Activated CD4-positive, alpha-beta T cell treated with anti-CD3 and anti-CD28 coated beads for 36 hours (primary cell): ENCODE measurements around the gene S100A2. TPM values are rescaled to one million over a fixed set of nuclear protein-coding genes. Genes with fewer than 3 reads are reported as not detected.

ENCODE experiments used
- ATAC-seq: fragments of 200-7000 bp; cut with Tn5 transposase; one replicate; pipeline ENCODE4 v1.10.0; 2021; ENCODE audit warnings: mild to moderate bottlenecking, moderate library complexity
- CTCF ChIA-PET: fragments of 350-600 bp; sonication (Branson Sonifier 250); formaldehyde crosslinking; loops from one replicate; lab custom pipeline; 2021; ENCODE audit warnings: antibody characterized with exemption; lab: Charles Lee
- POLR2A ChIA-PET: fragments of 350-600 bp; sonication (Branson Sonifier 250); formaldehyde crosslinking; loops from one replicate; lab custom pipeline; 2021; ENCODE audit warnings: antibody characterized with exemption, inconsistent platforms; lab: Charles Lee
- DNase-seq: peaks from one replicate; pipeline ENCODE4 v3.0.0-alpha.2; 2020
- H3K27ac Mint-ChIP-seq: one replicate; pipeline ENCODE4 v1.8.0; 2021; ENCODE audit warnings: mixed read lengths
- H3K27me3 Mint-ChIP-seq: one replicate; pipeline ENCODE4 v1.8.0; 2021; ENCODE audit warnings: mixed read lengths
- H3K36me3 Mint-ChIP-seq: one replicate; pipeline ENCODE4 v1.8.0; 2021; ENCODE audit warnings: low read depth, mixed read lengths
- H3K4me1 Mint-ChIP-seq: one replicate; pipeline ENCODE4 v1.8.0; 2021; ENCODE audit warnings: mixed read lengths
- H3K4me3 Mint-ChIP-seq: one replicate; pipeline ENCODE4 v1.8.0; 2021; ENCODE audit warnings: mild to moderate bottlenecking, moderate library complexity, mixed read lengths
- H3K9me3 Mint-ChIP-seq: one replicate; pipeline ENCODE4 v1.8.0; 2021; ENCODE audit warnings: low read depth, mixed read lengths
- intact Hi-C, 2 experiments: fragments of 100-400 bp; cut with DNase I in 1 of 2; cut with micrococcal nuclease in 1 of 2; formaldehyde crosslinking; loops; one replicate each; pipeline versions ENCODE4 v1.14.2 to v1.15.1; 2022 to 2024; cut with DNase I, micrococcal nuclease
- total RNA-seq, 2 experiments: library from RNA; stranded (reverse); gene quantifications; one replicate each; pipeline ENCODE4 v1.2.3, GENCODE V29; 2021

The S100A2 gene
- total RNA-seq, 2 experiments from 2014 or later: 3.3 to 7.0 TPM

- Mint-ChIP-seq H3K4me1 (peaks cover under 1% of the 10 kb centered on the region), H3K9me3 (no peaks in the 10 kb centered on the region), H3K27me3 (no peaks in the 10 kb centered on the region), H3K4me3 (no peak overlapping the region), H3K27ac (no peak overlapping the region), H3K36me3 (no peaks in the 10 kb centered on the region)
- intact Hi-C loops: no loop called here
- ATAC-seq (peak; percentile 30), DNase-seq (no peak)
- ChIA-PET POLR2A (no interaction called here), CTCF (interaction anchor here (0.6 to 1.7 kb wide), 3 partner anchors 18 to 1820 kb away, joined by 3 to 4 read pairs (median 4); no protein-coding TSS in a partner anchor)
Measured at GRCh38 chr1:153553830-153554541, 11.7 kb downstream of the S100A2 start.

- peaks cover 7% of the 10 kb centered on the region for H3K4me1 Mint-ChIP-seq
- POLR2A ChIA-PET: no interaction called here
Measured at GRCh38 chr1:153553096-153553495, 12.5 kb downstream of the S100A2 start.

GRCh38 chr1:153552335-153552734 is 13.3 kb downstream of the S100A2 start:
- H3K27me3 Mint-ChIP-seq: no peaks in the 10 kb centered on the region
- no peak overlapping the region for H3K4me3 Mint-ChIP-seq
- intact Hi-C loops: no loop called here
- POLR2A ChIA-PET: interaction anchor here (0.6 kb wide), 1 partner anchor 91 kb away, joined by 3 read pairs; no protein-coding TSS in a partner anchor
- CTCF ChIA-PET: interaction anchor here (0.8 to 1.4 kb wide), 3 partner anchors 9 to 16 kb away, joined by 3 to 4 read pairs (median 3); no protein-coding TSS in a partner anchor
- DNase-seq (no peak), ATAC-seq (no peak)
- no peak overlapping the region for H3K27ac Mint-ChIP-seq
- peaks cover 7% of the 10 kb centered on the region for H3K4me1 Mint-ChIP-seq
- no peaks in the 10 kb centered on the region for H3K9me3 Mint-ChIP-seq
- no peaks in the 10 kb centered on the region for H3K36me3 Mint-ChIP-seq

More at GRCh38 chr1:153553096-153553495, 12.5 kb downstream of the S100A2 start:
- H3K36me3 Mint-ChIP-seq: no peaks in the 10 kb centered on the region
- H3K9me3 Mint-ChIP-seq: no peaks in the 10 kb centered on the region
- H3K27me3 Mint-ChIP-seq: no peaks in the 10 kb centered on the region
- CTCF ChIA-PET: interaction anchor here (0.6 to 1.4 kb wide), 4 partner anchors 8 to 1819 kb away, joined by 3 to 4 read pairs (median 3); no protein-coding TSS in a partner anchor
- no peak for DNase-seq
- intact Hi-C loops: no loop called here
- no peak overlapping the region for H3K4me3 Mint-ChIP-seq
- ATAC-seq: no peak
- no peak overlapping the region for H3K27ac Mint-ChIP-seq

- ATAC-seq (no peak), DNase-seq (no peak)
- H3K27me3 Mint-ChIP-seq: no peaks in the 10 kb centered on the region
- no peaks in the 10 kb centered on the region for H3K36me3 Mint-ChIP-seq
- no peak overlapping the region for H3K27ac Mint-ChIP-seq
- CTCF ChIA-PET: interaction anchor here (0.6 to 1.7 kb wide), 8 partner anchors 10 to 246 kb away, joined by 3 to 10 read pairs (median 4); partner anchors contain the start of gene S100A2
- POLR2A ChIA-PET: interaction anchor here (0.6 kb wide), 2 partner anchors 10 to 343 kb away, joined by 3 to 8 read pairs; no protein-coding TSS in a partner anchor
- no peak overlapping the region for H3K4me3 Mint-ChIP-seq
- intact Hi-C loops: no loop called here
- peaks cover 14% of the 10 kb centered on the region for H3K4me1 Mint-ChIP-seq
- H3K9me3 Mint-ChIP-seq: no peaks in the 10 kb centered on the region
Measured at GRCh38 chr1:153550827-153551500, 14.7 kb downstream of the S100A2 start.

- DNase-seq (no peak), ATAC-seq (no peak)
- Mint-ChIP-seq H3K27me3 (no peaks in the 10 kb centered on the region), H3K4me1 (peaks cover 20% of the 10 kb centered on the region), H3K9me3 (no peaks in the 10 kb centered on the region), H3K4me3 (no peak overlapping the region), H3K27ac (peak overlapping the region; percentile 38), H3K36me3 (no peaks in the 10 kb centered on the region)
- ChIA-PET CTCF (interaction anchor here (0.6 to 1.7 kb wide), 8 partner anchors 9 to 88 kb away, joined by 3 to 10 read pairs (median 4); partner anchors contain the start of gene S100A2), POLR2A (interaction anchor here (0.6 to 1.6 kb wide), 3 partner anchors 9 to 344 kb away, joined by 3 to 8 read pairs (median 3); no protein-coding TSS in a partner anchor)
- intact Hi-C loops: no loop called here
Measured at GRCh38 chr1:153550398-153550758, 15.3 kb downstream of the S100A2 start.

DNA sequence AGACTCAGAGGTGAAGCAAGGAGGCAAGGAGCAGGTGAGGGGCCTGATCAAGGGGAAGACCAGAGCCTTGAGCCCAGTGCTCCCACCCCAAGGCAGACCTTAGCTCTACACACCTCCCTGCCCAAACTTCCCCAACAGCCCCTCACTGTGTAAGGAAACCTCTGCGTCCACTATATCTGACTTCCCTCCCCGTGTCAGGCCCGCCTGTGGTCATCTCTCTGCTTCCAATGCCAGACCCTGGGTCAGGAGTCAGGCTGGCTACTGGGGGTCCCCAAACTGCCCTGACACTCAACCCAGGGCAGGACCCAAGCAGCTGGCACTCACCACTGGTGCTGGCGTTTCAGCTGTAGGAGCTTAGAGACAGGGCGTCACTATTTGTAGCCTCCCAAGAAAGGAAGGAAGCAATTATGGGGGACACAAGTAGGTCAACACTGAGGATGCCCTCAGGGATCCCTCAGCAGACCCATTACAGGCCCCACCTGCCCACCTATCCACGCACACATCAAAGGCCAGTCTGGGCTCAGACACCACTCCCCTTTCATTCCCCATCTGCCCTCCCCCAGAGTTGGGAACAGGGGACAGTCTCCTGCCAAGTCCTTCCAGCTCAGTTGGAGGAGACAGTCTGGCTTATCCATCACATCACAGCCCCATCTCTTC is 15.8 kb downstream of the S100A2 start:
- no peaks in the 10 kb centered on the region for H3K27me3 Mint-ChIP-seq
- DNase-seq: no peak
- ChIA-PET POLR2A (interaction anchor here (0.6 to 1.6 kb wide), 2 partner anchors 16 to 344 kb away, joined by 3 to 8 read pairs; no protein-coding TSS in a partner anchor), CTCF (interaction anchor here (0.8 to 1.7 kb wide), 4 partner anchors 16 to 40 kb away, joined by 3 to 10 read pairs (median 4); partner anchors contain the start of gene S100A2)
- peaks cover 25% of the 10 kb centered on the region for H3K4me1 Mint-ChIP-seq
- no peak overlapping the region for H3K4me3 Mint-ChIP-seq
- intact Hi-C loops: loop anchor here in 1 of 2 experiments (5.0 kb wide), 1 partner anchor 1057 kb away; the partner anchor contains the start of gene ADAR
- H3K9me3 Mint-ChIP-seq: no peaks in the 10 kb centered on the region
- H3K27ac Mint-ChIP-seq: peak overlapping the region; percentile 38
- peaks cover 1% of the 10 kb centered on the region for H3K36me3 Mint-ChIP-seq
- ATAC-seq: no peak

- no peaks in the 10 kb centered on the region for H3K27me3 Mint-ChIP-seq
- POLR2A ChIA-PET: interaction anchor here (1.6 kb wide), 1 partner anchor 17 kb away, joined by 3 read pairs; no protein-coding TSS in a partner anchor
- no peak within 1 kb of the TSS for H3K4me3 Mint-ChIP-seq
- peaks cover 8% of the 10 kb centered on the region for H3K36me3 Mint-ChIP-seq
- H3K27ac Mint-ChIP-seq: peak within 1 kb of the TSS; percentile 38
- DNase-seq: no peak
- H3K4me1 Mint-ChIP-seq: peaks cover 34% of the 10 kb centered on the region
- H3K9me3 Mint-ChIP-seq: no peaks in the 10 kb centered on the region
- intact Hi-C loops: loop anchor here in 1 of 2 experiments (5.0 kb wide), 1 partner anchor 1058 kb away; the partner anchor contains the start of gene ADAR
- CTCF ChIA-PET: interaction anchor here (1.6 kb wide), 1 partner anchor 39 kb away, joined by 4 read pairs; no protein-coding TSS in a partner anchor
- no peak for ATAC-seq
Measured at GRCh38 chr1:153548722-153549688, 16.6 kb downstream of the S100A2 start, which contains the start of gene S100A3. TSS of gene S100A3 (minus strand) at chr1:153549258. CDS start at chr1:153548485, 773 bp downstream.

DNA sequence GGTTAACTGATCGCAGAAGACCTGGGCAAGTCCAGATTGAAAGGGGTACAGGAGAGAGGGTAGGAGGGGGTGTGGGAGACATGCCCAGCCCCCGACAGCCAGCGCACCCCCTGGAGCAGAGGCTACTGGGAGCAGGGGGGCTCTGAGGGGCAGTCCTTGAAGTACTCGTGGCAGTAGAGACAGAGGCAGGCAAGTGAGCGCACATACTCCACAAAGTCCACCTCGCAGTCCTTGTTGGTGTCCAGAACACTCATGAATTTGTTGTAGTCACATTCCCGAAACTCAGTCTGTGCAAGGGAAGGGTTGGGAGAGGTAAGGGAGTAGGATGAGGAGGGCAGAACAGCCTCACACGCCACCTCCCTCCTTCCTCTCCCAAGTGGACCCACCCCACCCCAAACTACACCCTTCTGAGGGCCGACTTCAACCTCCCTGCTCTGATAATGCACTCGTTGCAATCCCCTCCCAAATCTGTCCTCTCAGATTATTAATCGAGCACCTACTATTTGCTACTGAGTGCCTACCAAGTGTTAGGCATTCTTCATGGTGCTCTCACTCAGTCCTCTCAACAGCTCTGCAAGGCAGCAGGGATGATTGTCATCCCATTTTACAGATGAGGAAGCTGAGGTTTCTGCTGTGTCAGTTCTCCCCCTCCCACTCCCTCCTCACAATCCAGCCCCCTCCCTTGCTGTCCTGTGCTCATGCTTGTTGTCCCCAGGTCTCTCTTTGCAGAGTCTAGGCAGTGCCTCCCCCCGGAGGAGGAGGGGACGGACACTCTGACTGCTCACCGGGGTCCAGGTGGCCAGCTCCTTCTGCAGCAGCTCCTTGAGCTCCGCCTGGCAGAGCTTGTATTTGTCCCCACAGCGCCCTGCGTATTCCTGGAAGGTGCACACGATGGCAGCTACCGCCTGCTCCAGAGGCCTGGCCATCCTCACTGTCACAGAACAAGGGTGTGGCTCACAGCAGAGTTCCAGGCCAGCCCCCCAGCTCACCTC is 17.8 kb downstream of the S100A2 start:
- Mint-ChIP-seq H3K4me3 (peak overlapping the region; percentile 27), H3K36me3 (peaks cover 20% of the 10 kb centered on the region), H3K27me3 (no peaks in the 10 kb centered on the region), H3K9me3 (no peaks in the 10 kb centered on the region), H3K27ac (no peak overlapping the region), H3K4me1 (peaks cover 46% of the 10 kb centered on the region)
- POLR2A ChIA-PET: no interaction called here
- CTCF ChIA-PET: no interaction called here
- DNase-seq (no peak), ATAC-seq (no peak)
- intact Hi-C loops: loop anchor here in 1 of 2 experiments (5.0 kb wide), 1 partner anchor 1059 kb away; the partner anchor contains the start of gene ADAR
